ENCODE data around the gene ANTXR1. TPM values are rescaled to one million over a fixed set of nuclear protein-coding genes. Genes with fewer than 3 reads are reported as not detected.

ANTXR1 gene
- total RNA-seq, 1 experiment from 2014 or later, result 37.3 TPM

- no peaks in the 10 kb centered on the region for H3K27me3 Mint-ChIP-seq (ENCODE audit: low read depth)
- no peak overlapping the region for H3K4ac ChIP-seq (ENCODE audit: low read depth, low read length)
- H2BK15ac ChIP-seq (ENCODE audit: low read depth, low read length), result no peak overlapping the region
- H2BK120ac ChIP-seq (ENCODE audit: low read depth, low read length, poor library complexity, severe bottlenecking), result no peak overlapping the region
- no peak overlapping the region for H3T11ph ChIP-seq (ENCODE audit: low read length)
- H2AFZ ChIP-seq (ENCODE audit: low read length), result no peak overlapping the region
- H4K8ac ChIP-seq (replicated peaks; ENCODE audit: insufficient read length, low read depth, low read length), result no peak overlapping the region
- no peaks in the 10 kb centered on the region; the same call in 1 of the 2 replicates for H3K4me1 ChIP-seq (ENCODE audit: insufficient read depth, low read length)
- H3K36me3 Mint-ChIP-seq (ENCODE audit: insufficient read depth in 1 of 3, low read depth in 3 of 3), result peaks cover 0 to 10% (median 8%) of the 10 kb centered on the region in 3 experiments; a peak in 6 of 7 replicates
- H3K27ac Mint-ChIP-seq, result no peak overlapping the region
- no peak overlapping the region for H3K4me2 ChIP-seq (ENCODE audit: insufficient read depth, insufficient read length, low read length)
- no peaks in the 10 kb centered on the region; a peak in 2 of 5 replicates for H3K9me3 Mint-ChIP-seq
- no peaks in the 10 kb centered on the region for H3K79me1 ChIP-seq (ENCODE audit: insufficient read depth, low read depth, low read length, poor library complexity, severe bottlenecking)
- no CpG with 5 or more reads among the region's 2 CpGs for WGBS (ENCODE audit: extremely low coverage, insufficient read length, low lambda C conversion rate)
- H4K20me1 ChIP-seq (ENCODE audit: control insufficient read depth, insufficient read depth, insufficient read length), result no peaks in the 10 kb centered on the region
- H3K56ac ChIP-seq (ENCODE audit: insufficient read length, low read depth, low read length), result no peak overlapping the region
- H3K23me2 ChIP-seq (ENCODE audit: insufficient read length, low read depth, low read length, poor library complexity, severe bottlenecking), result no peaks in the 10 kb centered on the region
- H2BK12ac ChIP-seq (ENCODE audit: insufficient read length, low read depth, low read length), result no peak overlapping the region
- H3K79me2 ChIP-seq (ENCODE audit: insufficient read depth, low read length), result no peaks in the 10 kb centered on the region; the same call in 1 of the 2 replicates
- no peak for TF ChIP-seq CTCF (conservative IDR thresholded peaks at IDR 0.05)
- H3K14ac ChIP-seq (ENCODE audit: insufficient read depth, low read length), result no peak overlapping the region
- H2AK5ac ChIP-seq (ENCODE audit: insufficient read length, low read length), result no peak overlapping the region
- no peaks in the 10 kb centered on the region for H3K9me3 ChIP-seq (ENCODE audit: control insufficient read depth, low read depth, low read length)
- no peak overlapping the region for H2BK20ac ChIP-seq (ENCODE audit: low read depth, low read length, poor library complexity, severe bottlenecking)
- H4K91ac ChIP-seq (ENCODE audit: insufficient read length, low read depth, low read length), result no peak overlapping the region
- no peak overlapping the region for H3K27ac ChIP-seq (ENCODE audit: insufficient read length, low read depth, low read length)
- H4K5ac ChIP-seq (ENCODE audit: insufficient read length, low read depth, low read length), result no peak overlapping the region
- H3K9ac ChIP-seq (ENCODE audit: extremely low read depth, insufficient read length, low read length), result no peak overlapping the region
- no peak overlapping the region for H3K18ac ChIP-seq (ENCODE audit: insufficient read length, low read depth, low read length)
- no peak overlapping the region for H3K4me3 Mint-ChIP-seq
- no peak for DNase-seq
- H3K23ac ChIP-seq (ENCODE audit: insufficient read length, low read depth, low read length), result no peak overlapping the region
- H3K27me3 ChIP-seq (ENCODE audit: insufficient read depth, low read length), result no peaks in the 10 kb centered on the region
- no peaks in the 10 kb centered on the region for H3K4me1 Mint-ChIP-seq
- H2BK5ac ChIP-seq (ENCODE audit: insufficient read length, low read length), result no peak overlapping the region
These were observed 42.9 kb downstream of the ANTXR1 start for GRCh38 chr2:69055688-69056470.
